ENCODE results near the gene PTPN9.
"Not testable (repeated sequence)": the region's sequence is repeated elsewhere in the genome, so short reads cannot be mapped to it uniquely, and the experiment has no call there.

PTPN9 gene

GRCh38 chr15:75582943-75583342 is 3.8 kb upstream of the PTPN9 start:
- DNase-seq, result not testable (repeated sequence)

GRCh38 chr15:75578173-75578947 is 755 bp downstream of the PTPN9 start:
- DNase-seq, result peak in 4 of 6 experiments; percentile 10 to 33 (median 24)

- no peak for DNase-seq
Measured at GRCh38 chr15:75577401-75578172, 1.5 kb downstream of the PTPN9 start.

GRCh38 chr15:75573648-75574384 is 5.3 kb downstream of the PTPN9 start:
- DNase-seq, result no peak

GRCh38 chr15:75570126-75570845 is 8.8 kb downstream of the PTPN9 start:
- no peak for DNase-seq

- no peak for DNase-seq
Measured at GRCh38 chr15:75565062-75565970, 13.8 kb downstream of the PTPN9 start.

- no peak for DNase-seq
Measured at GRCh38 chr15:75561888-75562287, 17.2 kb downstream of the PTPN9 start.

GRCh38 chr15:75559360-75559759 is 19.8 kb downstream of the PTPN9 start:
- DNase-seq, result not testable (repeated sequence)

- DNase-seq, result not testable (repeated sequence)
Measured at GRCh38 chr15:75558955-75559354, 20.2 kb downstream of the PTPN9 start.

GRCh38 chr15:75554717-75555116 is 24.4 kb downstream of the PTPN9 start:
- no peak for DNase-seq

GRCh38 chr15:75553659-75554058 is 25.5 kb downstream of the PTPN9 start:
- no peak for DNase-seq

- DNase-seq, result no peak
Measured at GRCh38 chr15:75551091-75551490, 28.0 kb downstream of the PTPN9 start.

GRCh38 chr15:75545064-75545463 is 34.1 kb downstream of the PTPN9 start:
- no peak for DNase-seq

- no peak for DNase-seq
Measured at GRCh38 chr15:75544359-75544758, 34.8 kb downstream of the PTPN9 start.

- not testable (repeated sequence) for DNase-seq
Measured at GRCh38 chr15:75542949-75543545, 36.1 kb downstream of the PTPN9 start.

- DNase-seq, result no peak
Measured at GRCh38 chr15:75542386-75542797, 36.7 kb downstream of the PTPN9 start.

- DNase-seq, result no peak
Measured at GRCh38 chr15:75538376-75538775, 40.7 kb downstream of the PTPN9 start.

GRCh38 chr15:75533945-75534344 is 45.2 kb downstream of the PTPN9 start:
- DNase-seq, result no peak

- DNase-seq, result no peak
Measured at GRCh38 chr15:75532413-75533250, 46.5 kb downstream of the PTPN9 start.

- DNase-seq, result no peak
Measured at GRCh38 chr15:75531041-75531450, 48.1 kb downstream of the PTPN9 start.
